H9 (cell line): ENCODE results near the gene BCAR1. TPM values are rescaled to one million over a fixed set of nuclear protein-coding genes. Genes with fewer than 3 reads are reported as not detected.
A peak's percentile ranks its signal among the peaks of the same experiment; 100 is the strongest.
"Not testable (repeated sequence)": the region's sequence is repeated elsewhere in the genome, so short reads cannot be mapped to it uniquely, and the experiment has no call there.

Experiments
- DNase-seq: peaks from one replicate; pipeline ENCODE4 v3.0.0-alpha.2; 2017
- H2AFZ ChIP-seq: one replicate; pipeline ENCODE4 v1.6.1; 2013; ENCODE audit warnings: mild to moderate bottlenecking, low read length, control low read depth, moderate library complexity
- H2AK5ac ChIP-seq: 2 replicates; pipeline ENCODE4 v1.6.1; 2013; ENCODE audit warnings: low read length, control low read depth, mixed read lengths; ENCODE audit not compliant: insufficient read length
- H2BK120ac ChIP-seq: one replicate; pipeline ENCODE4 v1.6.1; 2013; ENCODE audit warnings: low read depth, mild to moderate bottlenecking, low read length, control low read depth, inconsistent platforms; ENCODE audit not compliant: poor library complexity, severe bottlenecking
- H2BK12ac ChIP-seq: 2 replicates; pipeline ENCODE4 v1.6.1; 2013; ENCODE audit warnings: low read length, control low read depth, mixed read lengths, low read depth; ENCODE audit not compliant: insufficient read length
- H2BK15ac ChIP-seq: 2 replicates; pipeline ENCODE4 v1.6.1; 2013; ENCODE audit warnings: low read depth, low read length, control low read depth
- H2BK20ac ChIP-seq: one replicate; pipeline ENCODE4 v1.6.1; 2013; ENCODE audit warnings: low read depth, mild to moderate bottlenecking, low read length, control low read depth, inconsistent platforms; ENCODE audit not compliant: poor library complexity, severe bottlenecking
- H2BK5ac ChIP-seq: 2 replicates; pipeline ENCODE4 v1.6.1; 2013; ENCODE audit warnings: low read length, control low read depth, mixed read lengths; ENCODE audit not compliant: insufficient read length
- H3K14ac ChIP-seq: 2 replicates; pipeline ENCODE4 v1.6.1; 2013; ENCODE audit warnings: low read length, control low read depth; ENCODE audit not compliant: insufficient read depth
- H3K18ac ChIP-seq: 2 replicates; pipeline ENCODE4 v1.6.1; 2013; ENCODE audit warnings: low read depth, mild to moderate bottlenecking, mixed read lengths, low read length, control low read depth; ENCODE audit not compliant: insufficient read length
- H3K23ac ChIP-seq: 2 replicates; pipeline ENCODE4 v1.6.1; 2013; ENCODE audit warnings: low read length, control low read depth, mixed read lengths, low read depth; ENCODE audit not compliant: insufficient read length
- H3K23me2 ChIP-seq: 2 replicates; pipeline ENCODE4 v1.6.1; 2013; ENCODE audit warnings: low read depth, mild to moderate bottlenecking, mixed read lengths, low read length, control low read depth; ENCODE audit not compliant: insufficient read length, poor library complexity, severe bottlenecking
- H3K27ac ChIP-seq: 2 replicates; pipeline ENCODE4 v1.5.1; 2013; ENCODE audit warnings: low read length, control low read depth, mixed read lengths, low read depth; ENCODE audit not compliant: insufficient read length
- H3K27me3 ChIP-seq: 2 replicates; pipeline ENCODE4 v1.6.1; 2013; ENCODE audit warnings: low read length, control low read depth, inconsistent platforms; ENCODE audit not compliant: insufficient read depth
- H3K4ac ChIP-seq: 2 replicates; pipeline ENCODE4 v1.6.1; 2013; ENCODE audit warnings: low read depth, mild to moderate bottlenecking, control low read depth, inconsistent platforms, low read length, moderate library complexity
- H3K4me1 ChIP-seq: 2 replicates; pipeline ENCODE4 v1.6.1; 2013; ENCODE audit warnings: low read length, control low read depth, inconsistent platforms; ENCODE audit not compliant: insufficient read depth
- H3K4me2 ChIP-seq: 2 replicates; pipeline ENCODE4 v1.6.1; 2013; ENCODE audit warnings: low read length, control low read depth, mixed read lengths; ENCODE audit not compliant: insufficient read length, insufficient read depth
- H3K56ac ChIP-seq: 2 replicates; pipeline ENCODE4 v1.6.1; 2013; ENCODE audit warnings: low read depth, mild to moderate bottlenecking, mixed read lengths, low read length, control low read depth; ENCODE audit not compliant: insufficient read length
- H3K79me1 ChIP-seq: 2 replicates; pipeline ENCODE4 v1.6.1; 2013; ENCODE audit warnings: low read depth, mild to moderate bottlenecking, moderate library complexity, low read length, control low read depth, inconsistent platforms; ENCODE audit not compliant: insufficient read depth, poor library complexity, severe bottlenecking
- H3K79me2 ChIP-seq: 2 replicates; pipeline ENCODE4 v1.6.1; 2013; ENCODE audit warnings: low read length, control low read depth, inconsistent platforms; ENCODE audit not compliant: insufficient read depth
- H3K9ac ChIP-seq: 2 replicates; pipeline ENCODE4 v1.6.1; 2013; ENCODE audit warnings: low read length, control low read depth, mixed read lengths; ENCODE audit not compliant: insufficient read length; ENCODE audit errors: extremely low read depth
- H3K9me3 ChIP-seq: one replicate; pipeline ENCODE4 v1.6.1; 2013; ENCODE audit warnings: low read depth, low read length, inconsistent platforms; ENCODE audit not compliant: control insufficient read depth
- H3T11ph ChIP-seq: one replicate; pipeline ENCODE4 v1.6.1; 2013; ENCODE audit warnings: mild to moderate bottlenecking, low read length, control low read depth, inconsistent platforms
- H4K20me1 ChIP-seq: one replicate; pipeline ENCODE4 v1.6.1; 2013; ENCODE audit not compliant: control insufficient read depth, insufficient read length, insufficient read depth
- H4K5ac ChIP-seq: 2 replicates; pipeline ENCODE4 v1.6.1; 2013; ENCODE audit warnings: low read depth, mild to moderate bottlenecking, mixed read lengths, low read length, control low read depth; ENCODE audit not compliant: insufficient read length
- H4K8ac ChIP-seq: replicated peaks from 2 replicates; pipeline ENCODE4 v1.6.1; 2013; ENCODE audit warnings: low read length, control low read depth, mixed read lengths, low read depth; ENCODE audit not compliant: insufficient read length
- H4K91ac ChIP-seq: 2 replicates; pipeline ENCODE4 v1.6.1; 2013; ENCODE audit warnings: low read depth, mild to moderate bottlenecking, moderate library complexity, mixed read lengths, low read length, control low read depth; ENCODE audit not compliant: insufficient read length
- H3K27ac Mint-ChIP-seq, 3 experiments: 2 replicates in 2 of 3; 3 replicates in 1 of 3; pipeline ENCODE4 v1.8.0; 2020 to 2021; ENCODE audit warnings: mixed read lengths in 3 of 3, mild to moderate bottlenecking in 1 of 3, moderate library complexity in 1 of 3
- H3K27me3 Mint-ChIP-seq: 2 replicates; pipeline ENCODE4 v1.8.0; 2021; ENCODE audit warnings: low read depth, mild to moderate bottlenecking, moderate library complexity, mixed read lengths
- H3K36me3 Mint-ChIP-seq, 3 experiments: 2 replicates in 2 of 3; 3 replicates in 1 of 3; pipeline ENCODE4 v1.8.0; 2020 to 2021; ENCODE audit warnings: low read depth in 3 of 3, mixed read lengths in 3 of 3; ENCODE audit not compliant: insufficient read depth in 1 of 3
- H3K4me1 Mint-ChIP-seq, 2 experiments: 2 replicates each; pipeline ENCODE4 v1.8.0; 2020; ENCODE audit warnings: mixed read lengths in 2 of 2
- H3K4me3 Mint-ChIP-seq, 2 experiments: 2 replicates in 1 of 2; 3 replicates in 1 of 2; pipeline ENCODE4 v1.8.0; 2020 to 2021; ENCODE audit warnings: mild to moderate bottlenecking in 2 of 2, mixed read lengths in 2 of 2, moderate library complexity in 1 of 2
- H3K9me3 Mint-ChIP-seq, 2 experiments: 2 replicates in 1 of 2; 3 replicates in 1 of 2; pipeline ENCODE4 v1.8.0; 2020; ENCODE audit warnings: mild to moderate bottlenecking in 2 of 2, mixed read lengths in 2 of 2, moderate library complexity in 1 of 2
- CTCF ChIP-seq: fragments of 200-600 bp; sonication (generic); conservative IDR thresholded peaks from 3 replicates; pipeline ENCODE4 v1.8.0; 2021; ENCODE audit warnings: antibody characterized with exemption, mild to moderate bottlenecking
- WGBS: extraction: QIAGEN DNeasy Blood & Tissue Kit; methylation state at CpG from one replicate; pipeline ENCODE4 v1.1.7; 2013; ENCODE audit warnings: missing lambda C conversion rate, low lambda C conversion rate, mixed read lengths; ENCODE audit not compliant: insufficient read length; ENCODE audit errors: extremely low coverage; 5-methylcytosine and 5-hydroxymethylcytosine counted together
- total RNA-seq: library from RNA; stranded (reverse); gene quantifications from 2 replicates; pipeline ENCODE4 v1.2.1, GENCODE V29; 2021

The BCAR1 gene
- total RNA-seq, 1 experiment from 2014 or later = 97.1 TPM

DNA sequence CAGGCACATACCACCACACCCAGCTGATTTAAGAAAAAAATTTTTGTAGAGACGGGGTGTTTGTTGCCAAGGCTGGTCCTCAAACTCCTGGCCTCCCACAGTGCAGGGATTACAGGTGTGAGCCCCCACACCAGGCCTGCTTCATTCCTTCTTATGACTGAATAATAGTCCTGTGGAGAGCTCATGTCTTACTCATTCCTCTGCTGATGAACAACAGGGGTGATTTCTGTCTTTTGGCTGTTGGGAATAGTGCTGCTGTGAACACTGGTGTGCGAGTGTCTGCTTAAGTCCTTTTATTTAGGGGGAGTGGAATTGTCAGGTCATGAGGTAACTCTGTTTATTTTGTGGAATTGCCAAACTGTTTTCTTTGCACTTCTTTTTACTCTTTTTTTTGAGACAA lies 35.3 kb downstream of the BCAR1 start:
- DNase-seq = no peak
- H3K79me1 ChIP-seq = no peaks in the 10 kb centered on the region
- H3K14ac ChIP-seq = no peak overlapping the region
- no peak overlapping the region for H4K5ac ChIP-seq
- Mint-ChIP-seq H3K9me3 (no peaks in the 10 kb centered on the region), H3K27me3 (no peaks in the 10 kb centered on the region; the same call in 1 of the 2 replicates), H3K4me3 (no peak overlapping the region), H3K4me1 (peaks cover 7 to 18% of the 10 kb centered on the region in 2 experiments), H3K27ac (0 out of 7 replicates have a peak overlapping the region, but pooled peaks of 1 of the 3 experiments have one; percentile 16), H3K36me3 (no peaks in the 10 kb centered on the region)
- H3K27ac ChIP-seq = no peak overlapping the region
- H3K9me3 ChIP-seq = no peaks in the 10 kb centered on the region
- H3K56ac ChIP-seq = no peak overlapping the region
- H2BK5ac ChIP-seq = no peak overlapping the region
- no peak for TF ChIP-seq CTCF
- H3T11ph ChIP-seq = no peak overlapping the region
- no peak overlapping the region for H3K23ac ChIP-seq
- H3K9ac ChIP-seq = no peak overlapping the region
- H2BK20ac ChIP-seq = no peak overlapping the region
- no peak overlapping the region for H2AFZ ChIP-seq
- no peak overlapping the region for H2AK5ac ChIP-seq
- no peaks in the 10 kb centered on the region for H3K4me1 ChIP-seq
- no peak overlapping the region for H4K8ac ChIP-seq
- WGBS = no CpG with 5 or more reads among the region's 2 CpGs
- H3K27me3 ChIP-seq = no peaks in the 10 kb centered on the region
- no peaks in the 10 kb centered on the region for H3K23me2 ChIP-seq
- no peak overlapping the region for H4K91ac ChIP-seq
- H2BK120ac ChIP-seq = no peak overlapping the region
- H3K4ac ChIP-seq = no peak overlapping the region
- no peak overlapping the region for H3K18ac ChIP-seq
- no peak overlapping the region for H2BK12ac ChIP-seq
- no peaks in the 10 kb centered on the region for H3K79me2 ChIP-seq
- H2BK15ac ChIP-seq = no peak overlapping the region
- no peaks in the 10 kb centered on the region for H4K20me1 ChIP-seq
- H3K4me2 ChIP-seq = no peak overlapping the region

- H3K18ac ChIP-seq = not testable (repeated sequence)
- no CpG with 5 or more reads among the region's 10 CpGs for WGBS
Measured at GRCh38 chr16:75211286-75211685, 40.1 kb downstream of the BCAR1 start.

More at GRCh38 chr16:75211286-75211685, 40.1 kb downstream of the BCAR1 start:
- H3K27ac Mint-ChIP-seq, H2AFZ ChIP-seq, H3K4me2 ChIP-seq, H2BK12ac ChIP-seq, H3K36me3 Mint-ChIP-seq, H3K79me1 ChIP-seq, H3K4ac ChIP-seq, H3K9ac ChIP-seq, H3K27ac ChIP-seq, H3K79me2 ChIP-seq, H3K4me3 Mint-ChIP-seq, H3K27me3 Mint-ChIP-seq, H4K91ac ChIP-seq, H2BK20ac ChIP-seq, H3K9me3 Mint-ChIP-seq, H4K20me1 ChIP-seq, H3K23me2 ChIP-seq, H3K14ac ChIP-seq, H2BK15ac ChIP-seq, H3K9me3 ChIP-seq, H2AK5ac ChIP-seq, H2BK5ac ChIP-seq, H3K4me1 ChIP-seq, H3K27me3 ChIP-seq, DNase-seq, H3K56ac ChIP-seq, H2BK120ac ChIP-seq, H3T11ph ChIP-seq, H4K5ac ChIP-seq, H3K23ac ChIP-seq, H4K8ac ChIP-seq: not testable (repeated sequence)
- peaks cover 7 to 19% of the 10 kb centered on the region in 2 experiments for H3K4me1 Mint-ChIP-seq
